Stimulated activated CD8-positive, alpha-beta memory T cell treated with anti-CD3 and anti-CD28 coated beads, Interleukin-7, amount 100 ng/mL, for 1 hour (primary cell): ENCODE results near the gene RP9.

Experiments
- DNase-seq, 2 donors: peaks; one replicate each; pipeline ENCODE4 v3.0.0-alpha.2; 2020; ENCODE audit warnings: low read depth in 2 of 2

Gene RP9

DNA sequence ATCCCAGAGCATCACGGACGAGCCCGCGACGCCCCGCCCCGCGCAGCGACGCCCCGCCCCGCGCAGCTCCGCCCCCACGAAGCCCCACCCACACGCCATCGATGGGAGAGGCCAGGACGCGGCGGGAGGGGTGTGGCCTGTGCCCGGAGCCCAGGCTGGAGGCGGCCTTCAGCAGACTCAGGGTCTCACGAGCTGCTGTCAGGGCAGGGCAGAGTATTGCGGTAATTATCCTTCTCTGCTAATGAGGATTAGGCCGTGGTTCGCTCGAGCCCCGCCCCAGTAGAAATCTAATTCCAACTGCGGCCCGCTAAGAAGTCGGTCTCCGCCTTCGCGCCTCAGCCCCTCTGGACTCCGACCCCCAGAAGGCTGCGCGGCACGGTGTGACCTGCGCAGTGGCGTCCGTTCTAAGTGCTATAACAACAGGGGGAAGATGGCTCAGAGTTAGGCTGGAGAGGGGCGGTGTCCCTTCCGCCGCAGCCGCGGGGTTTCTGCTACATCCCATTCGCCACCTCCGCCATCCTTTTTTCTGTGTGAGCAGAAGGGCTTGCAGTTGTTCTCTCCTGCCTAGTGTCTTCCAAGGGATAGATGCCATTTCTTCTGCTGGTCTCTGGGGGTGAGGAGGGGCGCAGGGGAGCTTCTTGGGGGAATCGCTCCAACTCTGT, 46.3 kb downstream of the RP9 start:
- DNase-seq = peak; percentile 84 to 85

GRCh38 chr7:33062023-33062781, 47.0 kb downstream of the RP9 start, which contains the start of gene NT5C3A:
NT5C3A (minus strand) TSS chr7:33062776; CDS start chr7:33062705, 71 bp downstream.
- peak in 1 of 2 donors; percentile 1 for DNase-seq

GRCh38 chr7:33061282-33061937, 47.8 kb downstream of the RP9 start:
- DNase-seq = no peak

GRCh38 chr7:33059635-33060034, 49.6 kb downstream of the RP9 start:
- no peak for DNase-seq

- DNase-seq = no peak
Measured at GRCh38 chr7:33055158-33055557, 54.0 kb downstream of the RP9 start.

- no peak for DNase-seq
Measured at GRCh38 chr7:33054261-33054964, 54.8 kb downstream of the RP9 start.

DNA sequence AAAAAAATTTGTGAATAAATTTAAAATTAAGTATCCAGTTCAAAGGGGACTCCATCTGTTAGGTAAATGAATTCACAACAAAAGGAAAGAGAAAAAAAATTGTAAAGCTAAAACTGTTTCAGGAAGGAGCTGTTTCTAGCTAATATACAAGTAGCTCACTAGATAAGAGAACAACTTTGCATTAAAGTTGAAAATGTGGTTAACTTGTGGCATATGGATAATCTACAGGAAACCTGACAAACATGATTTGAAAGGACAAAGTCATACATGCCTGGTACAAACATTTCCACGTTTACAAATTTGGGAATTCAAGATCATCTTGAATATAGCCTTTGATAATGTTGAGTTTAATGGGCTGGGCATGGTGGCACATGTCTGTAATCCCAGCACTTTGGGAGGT, 55.5 kb downstream of the RP9 start:
- no peak for DNase-seq

DNA sequence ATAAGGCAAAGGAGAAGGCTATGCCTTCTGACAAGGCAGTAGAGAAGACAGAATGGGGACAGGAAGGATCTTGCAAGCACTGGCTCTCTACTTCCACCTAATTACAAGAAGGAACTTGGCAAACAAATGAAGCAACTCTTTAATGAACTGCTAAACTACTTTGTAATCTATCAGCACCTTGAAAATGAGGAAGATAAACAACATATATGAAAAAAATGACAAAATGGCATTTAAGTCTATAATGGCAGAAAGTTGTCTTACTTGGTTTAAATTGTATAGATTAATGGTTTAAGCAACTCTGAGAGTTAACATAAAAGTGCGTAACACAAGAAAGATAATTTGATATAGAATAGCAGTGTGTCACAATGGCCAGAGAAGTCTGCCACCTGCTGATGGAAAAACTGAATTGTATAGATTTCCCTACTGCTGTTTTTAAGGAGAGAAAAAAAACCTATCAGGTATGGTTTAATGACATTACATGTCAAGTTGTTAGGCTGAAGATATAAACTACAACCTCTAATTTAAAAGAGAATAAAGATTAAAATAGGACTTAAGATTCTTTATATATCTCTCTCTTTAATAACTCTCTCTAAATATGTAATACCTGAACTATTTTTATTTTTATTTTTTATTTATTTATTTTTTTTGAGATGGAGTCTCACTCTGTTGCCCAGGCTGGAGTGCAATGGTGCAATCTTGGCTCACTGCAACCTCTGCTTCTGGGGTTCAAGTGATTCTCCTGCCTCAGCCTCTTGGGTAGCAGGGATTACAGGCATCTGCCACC, 58.5 kb downstream of the RP9 start:
- no peak for DNase-seq

DNA sequence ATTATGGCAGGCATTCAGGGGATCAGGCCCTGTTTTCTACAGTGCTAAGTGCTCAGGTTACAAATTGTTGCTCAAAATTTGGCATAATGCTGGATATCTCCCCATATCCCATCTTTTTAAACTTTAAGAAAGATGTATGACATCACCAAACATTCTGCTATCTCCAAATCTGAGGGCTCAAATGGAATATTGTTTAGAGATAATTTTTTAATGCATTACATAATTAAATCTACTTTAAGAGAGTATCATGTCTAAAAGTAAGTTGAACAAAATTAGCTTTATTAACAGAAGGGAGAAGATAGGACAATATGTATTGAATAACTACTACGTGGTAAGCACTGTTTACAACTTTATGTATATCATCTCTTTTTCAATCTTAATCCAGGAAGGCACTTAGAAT, 60.5 kb downstream of the RP9 start:
- no peak for DNase-seq

DNA sequence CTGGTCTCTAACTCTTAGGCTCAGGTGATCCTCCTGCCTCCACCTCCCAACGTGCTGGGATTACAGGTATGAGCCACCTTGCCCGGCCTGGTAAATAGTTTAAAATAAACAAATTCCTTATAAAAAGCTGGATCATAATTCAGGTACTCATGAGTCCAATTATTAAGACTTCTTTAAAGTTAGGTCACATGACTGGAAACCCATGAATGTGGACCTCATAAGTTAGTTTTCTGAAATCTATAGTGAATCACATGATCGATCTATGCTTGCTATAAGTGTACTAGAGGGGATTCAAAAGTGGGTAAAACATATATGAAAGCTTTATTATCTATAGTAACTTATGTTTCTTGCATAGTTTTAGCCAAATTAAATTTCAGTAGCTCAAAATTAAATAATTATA, 60.9 kb downstream of the RP9 start:
- DNase-seq = no peak

DNA sequence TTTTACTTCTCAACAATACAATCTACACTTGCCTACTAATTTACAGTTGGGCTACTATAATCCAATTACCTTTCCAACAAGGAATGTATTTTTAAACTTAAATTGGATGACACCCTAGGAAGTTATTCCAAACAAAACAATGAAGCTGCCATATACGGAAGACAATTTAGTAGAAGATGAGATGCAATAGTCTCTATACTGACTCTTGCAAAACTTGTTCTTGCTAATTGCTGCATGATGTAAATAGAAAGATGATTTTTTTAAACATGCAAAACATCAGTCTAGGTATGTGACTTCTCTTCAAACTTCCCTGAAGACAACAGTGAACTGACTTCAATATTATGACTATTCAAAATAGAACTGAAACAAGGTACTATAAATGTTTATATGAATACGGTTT, 64.2 kb downstream of the RP9 start:
- DNase-seq = no peak
